HG03439 (cell line): ENCODE data around the gene SIRT5.

Source experiments
- ATAC-seq: cut with Tn5 transposase; IDR thresholded peaks from one replicate; pipeline ENCODE4 v1.9.1; 2021; ENCODE audit warnings: mild to moderate bottlenecking, moderate library complexity; ENCODE audit not compliant: unreplicated experiment

The SIRT5 gene

GRCh38 chr6:13550656-13551055 lies 23.7 kb upstream of the SIRT5 start:
- no peak for ATAC-seq

DNA sequence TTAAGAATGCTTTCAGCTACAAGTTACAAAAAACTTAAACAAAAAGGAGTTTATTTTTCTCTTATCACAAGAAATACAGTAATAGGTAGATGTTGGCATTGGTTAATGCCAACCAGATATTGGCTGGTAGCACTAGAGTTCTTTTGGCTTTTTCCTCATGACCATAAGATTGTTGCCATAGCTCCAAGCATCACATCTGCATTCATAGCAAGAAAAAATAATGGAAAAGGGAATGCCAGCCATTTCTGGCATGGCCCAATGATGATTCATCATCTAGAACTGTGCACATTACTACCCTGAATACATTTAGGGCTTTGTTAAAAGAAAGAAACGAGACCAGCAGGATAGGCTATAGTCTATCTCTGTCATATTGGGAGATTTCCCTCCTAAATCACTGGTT lies 20.8 kb upstream of the SIRT5 start:
- no peak for ATAC-seq

GRCh38 chr6:13554929-13555333 lies 19.5 kb upstream of the SIRT5 start:
- ATAC-seq: no peak

DNA sequence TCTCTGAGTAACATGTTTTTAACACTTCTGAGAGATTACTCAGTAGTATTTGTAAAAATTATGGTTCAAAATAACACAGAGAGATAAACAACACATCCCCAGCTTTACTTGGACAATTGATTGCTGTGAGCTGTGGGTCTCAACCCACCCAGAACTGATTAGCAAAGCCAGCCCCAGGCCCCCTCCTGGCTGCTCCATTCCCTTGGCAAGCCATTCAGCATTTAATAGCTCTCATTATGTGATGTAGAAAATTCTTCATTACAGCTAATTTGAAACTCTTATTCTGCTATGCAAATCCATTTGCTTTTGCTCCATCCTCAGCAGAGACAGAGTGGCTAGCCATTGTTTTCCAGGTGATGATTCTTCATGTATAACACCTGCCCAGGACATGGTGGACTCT lies 16.6 kb upstream of the SIRT5 start:
- no peak for ATAC-seq

GRCh38 chr6:13558718-13559117 lies 15.7 kb upstream of the SIRT5 start:
- no peak for ATAC-seq

GRCh38 chr6:13559251-13559650 lies 15.2 kb upstream of the SIRT5 start:
- ATAC-seq: no peak

- no peak for ATAC-seq
Measured at GRCh38 chr6:13559968-13560650, 14.3 kb upstream of the SIRT5 start.

DNA sequence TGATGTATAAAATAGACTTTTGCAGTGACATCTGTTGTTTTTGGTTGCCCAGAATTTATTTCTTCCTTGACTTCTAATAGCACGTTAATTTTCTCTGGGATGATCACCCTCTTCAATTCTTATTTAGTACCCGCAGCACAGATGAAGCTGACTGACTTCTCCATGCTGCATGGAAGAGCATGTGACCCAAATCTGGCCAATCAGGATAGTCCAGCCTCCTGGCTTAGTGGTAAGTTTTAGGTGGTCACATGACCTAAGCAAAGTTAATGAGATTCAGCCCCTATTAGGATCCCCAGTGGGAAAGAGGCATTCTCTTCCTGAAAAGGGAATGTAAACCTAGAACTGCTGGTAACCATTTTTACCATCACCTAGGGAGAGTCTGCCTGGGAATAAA lies 13.8 kb upstream of the SIRT5 start:
- ATAC-seq: no peak

DNA sequence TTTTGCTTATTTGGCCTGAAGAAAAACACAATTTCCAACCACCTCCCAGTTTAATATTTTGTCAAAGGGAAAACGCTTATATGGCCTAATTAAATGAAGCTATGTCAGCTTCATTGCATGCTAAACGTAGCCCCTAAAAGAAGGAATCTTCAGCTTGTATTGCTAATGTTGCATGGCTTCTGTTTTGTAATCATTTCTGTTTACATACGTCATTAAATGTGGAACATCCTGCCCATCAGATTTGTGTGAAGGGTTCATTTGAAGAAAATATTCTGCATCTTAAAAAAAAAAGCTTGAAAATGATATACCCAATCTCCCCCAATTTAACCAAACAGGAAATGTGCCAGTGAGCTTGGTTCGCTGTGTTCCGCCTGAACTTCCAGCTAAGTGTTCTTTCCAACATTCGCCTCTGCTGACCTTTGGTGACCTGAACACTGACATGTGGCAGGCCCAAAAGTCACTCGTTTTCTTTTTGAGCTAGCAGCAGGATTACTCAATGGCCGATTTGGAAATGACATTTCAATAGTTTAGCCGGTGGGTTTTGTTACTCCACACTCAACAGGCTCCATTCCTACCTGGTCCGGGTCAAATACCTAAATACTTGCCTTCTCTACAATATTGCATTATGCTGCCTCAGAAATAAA lies 12.7 kb upstream of the SIRT5 start:
- no peak for ATAC-seq

DNA sequence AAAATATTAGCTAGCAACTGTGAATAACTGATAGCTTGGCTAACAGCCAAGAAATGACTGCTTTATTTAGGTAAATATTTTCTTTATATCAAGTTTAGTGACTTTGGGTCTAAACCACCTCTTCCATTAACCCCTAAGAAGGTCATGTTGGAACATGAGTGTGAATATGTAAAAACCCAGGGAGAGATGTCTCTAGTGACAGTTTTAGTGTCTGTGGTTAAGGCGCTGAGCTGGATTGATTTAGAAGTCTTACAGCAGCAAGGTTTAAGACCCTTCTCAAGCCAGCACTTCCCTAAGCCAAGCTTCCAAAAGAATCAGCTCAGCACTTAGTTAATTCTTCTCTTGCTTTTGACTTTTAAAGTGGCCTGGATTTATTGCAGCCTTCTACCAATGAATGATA lies 11.4 kb upstream of the SIRT5 start:
- ATAC-seq: no peak

DNA sequence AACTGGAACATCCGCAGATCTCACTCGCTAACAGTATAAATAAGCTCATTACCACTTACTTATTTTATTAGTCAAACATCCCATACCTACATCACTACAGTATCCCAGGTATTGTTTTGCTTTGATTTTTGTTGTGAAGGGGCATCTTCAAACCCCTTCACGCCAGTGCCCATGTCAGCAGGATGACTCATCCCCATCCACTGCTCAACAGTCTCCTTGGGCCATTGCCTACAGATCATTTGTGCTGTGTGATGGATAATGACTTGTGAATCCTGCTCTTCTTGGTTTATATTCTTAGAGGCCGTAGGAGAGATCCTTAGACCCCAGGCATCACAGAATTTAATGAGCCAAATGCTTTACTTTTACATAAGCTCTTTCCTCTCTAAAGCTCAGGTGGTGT lies 8.5 kb upstream of the SIRT5 start:
- no peak for ATAC-seq

DNA sequence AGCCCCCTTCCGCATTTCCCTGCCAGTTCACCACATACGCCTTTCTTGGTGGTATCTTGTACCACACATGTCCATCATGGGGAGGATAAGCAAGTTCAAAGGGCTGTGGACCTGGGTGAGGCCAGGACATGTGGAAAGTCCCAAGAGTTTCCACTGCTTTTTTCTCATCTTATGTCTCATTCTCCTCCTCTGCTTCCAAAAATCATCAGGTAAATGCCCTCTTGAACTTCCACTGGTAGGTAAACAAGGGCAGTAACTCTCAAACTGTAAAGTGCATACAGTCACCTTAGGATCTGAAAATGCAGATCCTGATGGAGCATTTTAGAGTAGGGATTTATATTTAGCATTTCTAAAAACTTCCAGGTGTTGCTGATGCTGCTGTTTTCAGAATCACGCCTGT lies 7.9 kb upstream of the SIRT5 start:
- no peak for ATAC-seq

- no peak for ATAC-seq
Measured at GRCh38 chr6:13568970-13569369, 5.4 kb upstream of the SIRT5 start.

GRCh38 chr6:13572240-13572639 lies 2.2 kb upstream of the SIRT5 start:
- ATAC-seq: no peak

- no peak for ATAC-seq
Measured at GRCh38 chr6:13572951-13573654, 1.3 kb upstream of the SIRT5 start.

- ATAC-seq: no peak
Measured at GRCh38 chr6:13573669-13574110, 711 bp upstream of the SIRT5 start.

DNA sequence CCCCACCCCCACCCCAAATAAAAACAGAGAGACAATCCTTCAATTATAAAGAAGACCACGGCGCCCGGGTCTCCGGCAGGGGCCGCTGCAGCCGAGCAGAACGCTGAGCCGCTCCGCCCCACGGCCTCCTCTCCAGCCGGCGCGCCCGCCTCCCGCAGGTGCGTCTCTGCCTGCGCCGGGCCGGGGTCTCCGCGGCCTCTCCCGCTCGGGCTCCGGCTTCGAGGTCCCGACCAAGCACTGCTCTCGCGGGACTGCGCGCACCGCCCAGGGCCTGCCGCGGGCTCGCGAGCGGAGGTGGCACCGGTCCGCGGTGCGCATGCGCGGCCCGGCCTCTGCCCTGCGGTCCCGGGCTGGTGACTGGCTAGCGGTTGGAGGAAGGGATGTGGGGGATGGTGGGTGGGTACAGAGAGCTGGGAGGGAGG lies 241 bp upstream of the SIRT5 start:
- peak; percentile 87 for ATAC-seq

DNA sequence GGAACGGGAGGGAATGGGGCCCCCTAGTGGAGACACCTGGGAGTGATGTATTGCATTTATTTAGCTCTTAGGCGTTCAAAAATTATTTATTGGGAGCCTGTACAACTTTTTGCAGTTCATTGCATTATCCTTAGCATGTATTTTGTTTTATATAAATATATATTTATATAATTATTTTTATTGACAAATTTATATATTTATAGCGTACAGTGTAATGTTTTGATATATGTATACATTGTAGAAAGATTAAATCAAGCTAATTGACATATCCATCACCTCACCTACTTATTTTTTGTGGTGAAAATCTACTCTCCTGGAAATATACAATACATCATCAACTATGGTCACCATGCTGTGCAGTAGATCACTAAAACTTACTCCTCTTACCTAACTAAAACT lies 975 bp downstream of the SIRT5 start:
- ATAC-seq: no peak

DNA sequence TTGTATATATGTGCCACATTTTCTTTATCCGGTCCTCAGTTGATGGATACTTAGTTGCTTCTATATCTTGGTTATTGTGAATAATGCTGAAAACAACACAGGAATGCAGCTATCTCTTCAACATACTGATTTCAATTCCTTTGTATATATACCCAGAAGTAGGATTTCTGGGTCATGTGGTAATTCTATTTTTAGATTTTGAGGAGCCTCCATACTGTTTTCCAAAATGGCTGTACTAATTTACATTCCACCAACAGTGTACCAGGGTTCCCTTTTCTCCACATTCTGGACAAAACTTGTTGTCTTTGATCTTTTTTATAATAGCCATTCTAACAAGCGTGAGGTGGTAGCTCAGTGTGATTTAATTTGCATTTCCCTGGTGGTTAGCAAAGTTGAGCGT lies 1.6 kb downstream of the SIRT5 start:
- no peak for ATAC-seq

DNA sequence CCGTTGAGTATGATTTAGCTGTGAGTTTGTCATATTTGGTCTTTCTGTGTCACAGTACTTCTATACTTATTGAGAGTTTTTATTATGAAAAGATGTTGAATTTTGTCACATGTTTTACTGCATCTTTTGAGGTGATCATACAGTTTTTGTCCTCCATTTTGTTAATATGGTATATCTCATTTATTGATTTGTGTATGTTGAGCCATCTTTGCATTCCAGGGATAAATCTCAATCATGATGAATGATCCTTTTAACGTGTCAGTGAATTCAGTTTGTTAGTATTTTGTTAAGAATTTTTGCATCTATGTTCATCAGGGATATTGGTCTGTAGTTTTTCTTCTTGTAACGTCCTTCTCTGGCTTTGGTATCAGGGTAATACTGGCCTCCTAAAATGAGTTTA lies 3.5 kb downstream of the SIRT5 start:
- ATAC-seq: no peak

DNA sequence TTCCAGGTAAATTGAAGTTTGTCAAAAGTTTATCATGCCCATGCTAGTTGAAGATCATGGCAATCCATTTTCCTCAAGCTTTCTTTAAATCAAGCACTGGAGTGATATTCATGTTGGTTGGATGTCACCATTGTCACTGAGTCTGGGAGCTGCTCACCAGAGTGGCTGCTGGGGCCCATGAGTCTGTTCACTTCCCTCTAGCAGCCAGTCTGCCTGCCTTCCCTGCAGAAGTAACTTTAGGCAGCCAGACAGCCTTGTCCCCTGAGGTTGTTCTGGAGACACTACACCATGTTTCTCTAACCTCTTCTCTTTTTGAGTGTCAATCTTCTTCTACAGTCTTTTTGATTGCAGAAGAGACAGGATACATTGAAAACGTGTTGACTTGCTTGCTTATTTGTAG lies 5.5 kb downstream of the SIRT5 start:
- ATAC-seq: no peak

- no peak for ATAC-seq
Measured at GRCh38 chr6:13581700-13582229, 7.4 kb downstream of the SIRT5 start.
